Measurements from ENCODE around the gene TRIO.

The TRIO gene

DNA sequence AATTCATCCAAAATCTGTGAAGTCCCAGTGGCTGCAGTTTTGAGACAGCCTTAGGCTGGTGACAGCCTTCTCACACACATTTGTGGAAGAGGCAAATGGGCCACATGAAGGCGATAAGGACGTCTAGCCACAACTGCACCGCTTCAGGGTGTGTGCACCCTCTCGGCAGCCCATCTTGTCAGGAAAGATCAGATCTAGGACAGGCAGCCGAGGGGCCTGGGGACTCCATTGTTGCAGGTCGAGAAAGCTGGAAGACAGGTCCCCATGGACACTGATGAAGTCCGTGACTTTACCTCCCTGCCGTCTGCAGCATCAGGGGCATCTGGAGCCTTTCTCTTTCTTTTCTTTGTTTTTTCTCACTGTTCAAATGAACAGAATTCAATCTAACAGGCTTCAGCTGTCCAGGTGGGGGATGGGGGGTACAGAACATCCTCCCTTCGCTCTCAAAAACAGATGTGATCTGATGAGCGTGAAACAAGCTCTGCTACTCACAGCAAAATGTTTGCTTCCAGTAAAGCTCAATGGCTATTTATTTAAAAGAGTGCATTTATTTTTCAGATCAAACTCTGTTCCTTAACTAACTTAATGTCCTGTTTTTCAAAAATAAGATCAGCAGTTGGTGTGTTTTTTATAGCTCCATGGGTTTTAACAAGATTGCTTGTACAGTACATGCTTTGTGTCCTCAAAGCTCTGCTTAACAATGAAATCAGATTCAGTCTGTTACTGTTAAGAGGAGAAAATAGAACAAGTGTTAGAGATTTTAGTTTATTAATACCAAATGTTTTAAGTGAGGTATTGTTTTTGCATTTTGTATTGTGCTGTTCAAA lies 326.6 kb downstream of the TRIO start:
- DNase-seq: no peak
- Histone ChIP-seq H3K4me3 (no peak overlapping the region), H3K36me3 (peaks cover 57 to 79% (median 61%) of the 10 kb centered on the region in 3 donors), H3K9me3 (no peaks in the 10 kb centered on the region), H3K27me3 (no peaks in the 10 kb centered on the region), H3K4me1 (no peaks in the 10 kb centered on the region), H3K27ac (no peak overlapping the region)
- TF ChIP-seq, protein P1, sequence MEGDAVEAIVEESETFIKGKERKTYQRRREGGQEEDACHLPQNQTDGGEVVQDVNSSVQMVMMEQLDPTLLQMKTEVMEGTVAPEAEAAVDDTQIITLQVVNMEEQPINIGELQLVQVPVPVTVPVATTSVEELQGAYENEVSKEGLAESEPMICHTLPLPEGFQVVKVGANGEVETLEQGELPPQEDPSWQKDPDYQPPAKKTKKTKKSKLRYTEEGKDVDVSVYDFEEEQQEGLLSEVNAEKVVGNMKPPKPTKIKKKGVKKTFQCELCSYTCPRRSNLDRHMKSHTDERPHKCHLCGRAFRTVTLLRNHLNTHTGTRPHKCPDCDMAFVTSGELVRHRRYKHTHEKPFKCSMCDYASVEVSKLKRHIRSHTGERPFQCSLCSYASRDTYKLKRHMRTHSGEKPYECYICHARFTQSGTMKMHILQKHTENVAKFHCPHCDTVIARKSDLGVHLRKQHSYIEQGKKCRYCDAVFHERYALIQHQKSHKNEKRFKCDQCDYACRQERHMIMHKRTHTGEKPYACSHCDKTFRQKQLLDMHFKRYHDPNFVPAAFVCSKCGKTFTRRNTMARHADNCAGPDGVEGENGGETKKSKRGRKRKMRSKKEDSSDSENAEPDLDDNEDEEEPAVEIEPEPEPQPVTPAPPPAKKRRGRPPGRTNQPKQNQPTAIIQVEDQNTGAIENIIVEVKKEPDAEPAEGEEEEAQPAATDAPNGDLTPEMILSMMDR (IDR thresholded peaks at IDR 0.05): no peak
- intact Hi-C loops (cut with DNase I; ENCODE audit: low total_unique reads): no loop called here

DNA sequence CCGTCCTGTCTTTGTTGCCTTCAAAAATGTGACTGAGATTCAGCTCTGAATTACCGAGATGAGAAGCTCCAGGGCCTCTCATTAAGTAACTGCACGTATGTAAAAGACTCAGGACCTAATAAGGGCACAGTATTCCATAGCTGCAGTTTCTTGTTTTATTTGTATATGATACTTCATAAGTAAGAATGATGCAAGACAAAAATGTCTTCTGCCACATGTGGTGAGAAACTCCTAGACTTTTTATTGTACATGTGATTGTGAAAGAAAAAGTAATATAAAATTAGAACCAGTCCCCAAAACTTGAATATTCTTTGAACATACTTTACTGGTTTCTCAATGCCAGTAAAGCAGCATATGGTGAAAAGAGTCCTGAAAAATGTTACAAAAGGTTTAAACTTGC lies 328.4 kb downstream of the TRIO start:
- TF ChIP-seq, protein P1 (IDR thresholded peaks at IDR 0.05): no peak
- H3K4me3 ChIP-seq: no peak overlapping the region
- H3K36me3 ChIP-seq: peaks cover 52 to 79% (median 63%) of the 10 kb centered on the region in 3 donors
- DNase-seq: no peak
- H3K4me1 ChIP-seq: no peaks in the 10 kb centered on the region
- H3K9me3 ChIP-seq: no peaks in the 10 kb centered on the region
- H3K27me3 ChIP-seq: no peaks in the 10 kb centered on the region
- intact Hi-C loops (cut with DNase I; ENCODE audit: low total_unique reads): no loop called here
- H3K27ac ChIP-seq: no peak overlapping the region

DNA sequence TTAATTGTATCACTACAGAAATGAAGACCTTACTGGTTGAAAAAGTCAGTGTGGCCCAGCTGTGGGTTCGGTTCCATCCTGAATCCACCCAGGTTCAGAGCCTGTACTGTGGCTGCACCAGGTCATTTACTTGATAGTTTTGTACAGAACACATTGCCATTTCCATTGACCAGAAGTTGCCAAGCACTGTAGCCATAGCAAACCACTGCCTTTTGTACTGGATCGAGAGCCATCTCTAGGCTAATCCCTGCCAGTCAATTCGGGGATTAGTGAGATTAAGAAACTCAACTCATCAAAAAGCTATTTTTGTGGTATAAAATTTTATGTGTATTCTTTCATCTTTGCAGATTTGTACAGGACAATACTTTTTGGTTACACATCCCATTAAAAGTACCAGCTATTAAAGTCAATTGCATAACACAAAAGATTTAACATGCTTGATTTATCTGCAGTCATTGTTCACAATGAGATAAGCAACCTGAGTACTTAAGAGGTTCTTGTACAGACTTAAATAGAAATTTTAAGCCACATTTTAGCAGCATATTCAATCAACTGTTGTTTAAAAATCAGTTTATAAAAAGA lies 329.9 kb downstream of the TRIO start:
- Histone ChIP-seq H3K27me3 (no peaks in the 10 kb centered on the region), H3K9me3 (no peaks in the 10 kb centered on the region), H3K36me3 (peaks cover 60 to 79% (median 70%) of the 10 kb centered on the region in 3 donors), H3K27ac (no peak overlapping the region), H3K4me1 (no peaks in the 10 kb centered on the region), H3K4me3 (no peak overlapping the region)
- intact Hi-C loops (cut with DNase I; ENCODE audit: low total_unique reads): no loop called here
- TF ChIP-seq, protein P1 (IDR thresholded peaks at IDR 0.05): no peak
- no peak for DNase-seq

DNA sequence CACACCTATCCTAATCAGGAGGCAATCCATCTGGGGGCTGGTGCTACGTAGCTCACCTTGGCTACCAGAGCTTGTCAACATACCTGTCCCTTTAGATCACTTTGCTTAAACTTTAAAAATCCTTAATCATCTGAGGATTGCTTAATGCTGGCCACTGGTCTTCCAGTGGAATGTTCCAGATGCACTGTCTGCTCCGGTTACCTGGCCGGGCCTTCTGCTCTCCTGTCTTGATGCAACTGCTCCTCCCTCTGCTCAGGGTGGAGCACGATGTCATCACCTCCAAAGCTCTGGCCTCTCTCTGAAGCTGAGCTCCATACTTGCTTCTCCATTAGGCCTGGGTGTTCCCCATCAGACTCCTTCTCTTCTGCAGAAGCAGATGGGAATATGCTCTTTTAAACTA lies 331.9 kb downstream of the TRIO start:
- intact Hi-C loops (cut with DNase I; ENCODE audit: low total_unique reads): no loop called here
- H3K27me3 ChIP-seq: no peaks in the 10 kb centered on the region
- H3K36me3 ChIP-seq: peaks cover 70 to 92% (median 81%) of the 10 kb centered on the region in 3 donors

DNA sequence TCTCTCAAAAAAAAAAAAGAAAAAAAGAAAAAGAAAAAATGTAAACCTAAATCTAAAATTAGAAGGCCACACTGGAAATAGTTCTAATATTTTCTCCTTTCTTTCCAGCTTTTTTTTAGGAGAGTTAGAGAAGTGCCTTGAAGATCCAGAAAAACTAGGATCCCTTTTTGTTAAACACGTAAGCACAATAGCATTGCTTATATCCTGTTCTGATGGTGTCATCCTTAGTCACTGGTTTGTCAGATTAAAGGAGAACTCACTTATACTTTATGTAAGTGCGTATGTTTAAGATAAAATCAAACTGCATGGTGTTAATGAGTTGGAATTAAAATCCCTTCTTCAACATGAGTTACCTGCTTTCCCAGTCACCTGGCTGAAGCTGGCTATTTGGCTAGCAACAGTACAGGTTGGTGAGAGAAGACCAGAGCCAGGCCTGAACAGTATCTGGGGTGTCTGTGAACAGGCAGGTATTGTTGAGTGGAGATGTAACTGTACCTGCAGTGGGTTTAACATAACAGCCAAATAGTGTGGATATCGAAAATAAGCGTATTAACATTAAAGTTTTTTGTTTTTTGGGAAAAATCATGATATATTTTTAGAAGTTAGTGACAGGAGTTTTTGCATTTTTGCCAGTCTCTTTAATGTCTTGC lies 333.8 kb downstream of the TRIO start:
- no peak overlapping the region for H3K4me3 ChIP-seq
- no peak overlapping the region for H3K27ac ChIP-seq
- H3K27me3 ChIP-seq: no peaks in the 10 kb centered on the region
- no peak for DNase-seq
- H3K4me1 ChIP-seq: no peaks in the 10 kb centered on the region
- H3K9me3 ChIP-seq: no peaks in the 10 kb centered on the region
- intact Hi-C loops (cut with DNase I; ENCODE audit: low total_unique reads): no loop called here
- TF ChIP-seq, protein P1 (IDR thresholded peaks at IDR 0.05): no peak
- peaks cover 72 to 93% (median 88%) of the 10 kb centered on the region in 3 donors for H3K36me3 ChIP-seq

More for the DNA sequence above, 331.9 kb downstream of the TRIO start:
- DNase-seq: no peak
- H3K9me3 ChIP-seq: no peaks in the 10 kb centered on the region
- no peak overlapping the region for H3K4me3 ChIP-seq
- no peaks in the 10 kb centered on the region for H3K4me1 ChIP-seq
- H3K27ac ChIP-seq: no peak overlapping the region
- TF ChIP-seq, protein P1 (IDR thresholded peaks at IDR 0.05): no peak
